Fibroblast of skin of right biceps (primary cell): ENCODE data around the gene CHST15.

Experiments used
- DNase-seq: peaks from one replicate; pipeline ENCODE4 v3.0.0-alpha.2; 2013

The CHST15 gene

DNA sequence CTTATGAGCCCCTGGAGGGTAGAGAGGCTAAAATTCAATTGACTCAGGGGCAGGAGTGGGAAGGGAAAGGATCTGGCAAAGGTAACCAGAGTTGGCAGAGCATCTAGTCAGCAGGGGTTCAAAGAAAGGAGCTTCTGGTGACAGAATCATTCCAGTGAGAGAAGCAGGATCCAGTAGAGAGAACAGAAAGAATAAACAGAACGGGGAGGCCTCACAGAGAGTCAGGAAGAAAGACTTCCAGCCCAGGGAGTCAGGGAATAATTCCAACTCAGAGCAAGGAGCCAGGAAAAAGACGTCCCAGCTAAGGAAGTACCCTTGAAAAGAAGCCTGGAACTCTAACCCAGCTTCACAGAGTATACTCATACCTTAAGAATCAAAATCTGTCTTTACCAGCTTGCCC is 135.2 kb downstream of the CHST15 start:
- DNase-seq: no peak
